KMS-11 (cell line): Measurements from ENCODE around the gene GPR146.

Source experiments
- H2AFZ ChIP-seq: fragments of 200-600 bp; sonication (generic); 2 replicates; pipeline ENCODE4 v1.6.1; 2016; ENCODE audit warnings: antibody characterized with exemption, mixed run types, low read depth
- H3K27ac ChIP-seq: fragments of 200-600 bp; sonication (generic); 2 replicates; pipeline ENCODE4 v1.6.1; 2016; ENCODE audit warnings: mild to moderate bottlenecking, mixed run types
- H3K27me3 ChIP-seq: fragments of 200-600 bp; sonication (generic); 2 replicates; pipeline ENCODE4 v1.6.1; 2017; ENCODE audit warnings: mild to moderate bottlenecking, low read depth, mixed run types, moderate library complexity; ENCODE audit not compliant: insufficient read depth
- H3K36me3 ChIP-seq: fragments of 200-600 bp; sonication (generic); 2 replicates; pipeline ENCODE4 v1.6.1; 2017; ENCODE audit warnings: mild to moderate bottlenecking, mixed run types; ENCODE audit not compliant: insufficient read depth
- H3K4me1 ChIP-seq: fragments of 200-600 bp; sonication (generic); 2 replicates; pipeline ENCODE4 v1.6.1; 2016; ENCODE audit warnings: mild to moderate bottlenecking, low read depth, mixed run types; ENCODE audit not compliant: poor library complexity, severe bottlenecking
- H3K4me2 ChIP-seq: fragments of 200-600 bp; sonication (generic); 2 replicates; pipeline ENCODE4 v1.7.0; 2016; ENCODE audit warnings: mild to moderate bottlenecking, mixed run types
- H3K4me3 ChIP-seq: fragments of 200-600 bp; sonication (generic); IDR thresholded peaks from 2 replicates; pipeline ENCODE4 v1.6.1; 2017; ENCODE audit warnings: low read depth, low read length, mixed read lengths; ENCODE audit not compliant: insufficient read depth
- H3K79me2 ChIP-seq: fragments of 200-600 bp; sonication (generic); 2 replicates; pipeline ENCODE4 v1.6.1; 2016; ENCODE audit warnings: low read depth, mixed run types; ENCODE audit not compliant: insufficient read depth
- H3K9ac ChIP-seq: fragments of 200-600 bp; sonication (generic); 2 replicates; pipeline ENCODE4 v1.6.1; 2016; ENCODE audit warnings: mild to moderate bottlenecking, mixed run types
- H4K20me1 ChIP-seq: fragments of 200-600 bp; sonication (generic); 2 replicates; pipeline ENCODE4 v1.6.1; 2016; ENCODE audit warnings: mild to moderate bottlenecking, mixed run types; ENCODE audit not compliant: insufficient read depth
- TF ChIP-seq, protein P1 (sequence below): fragments of 200-600 bp; sonication (generic); conservative IDR thresholded peaks from 2 replicates; pipeline ENCODE4 v1.6.1; 2017; ENCODE audit warnings: low read depth, mild to moderate bottlenecking, antibody characterized with exemption, low read length, moderate library complexity, mixed read lengths

Gene GPR146

DNA sequence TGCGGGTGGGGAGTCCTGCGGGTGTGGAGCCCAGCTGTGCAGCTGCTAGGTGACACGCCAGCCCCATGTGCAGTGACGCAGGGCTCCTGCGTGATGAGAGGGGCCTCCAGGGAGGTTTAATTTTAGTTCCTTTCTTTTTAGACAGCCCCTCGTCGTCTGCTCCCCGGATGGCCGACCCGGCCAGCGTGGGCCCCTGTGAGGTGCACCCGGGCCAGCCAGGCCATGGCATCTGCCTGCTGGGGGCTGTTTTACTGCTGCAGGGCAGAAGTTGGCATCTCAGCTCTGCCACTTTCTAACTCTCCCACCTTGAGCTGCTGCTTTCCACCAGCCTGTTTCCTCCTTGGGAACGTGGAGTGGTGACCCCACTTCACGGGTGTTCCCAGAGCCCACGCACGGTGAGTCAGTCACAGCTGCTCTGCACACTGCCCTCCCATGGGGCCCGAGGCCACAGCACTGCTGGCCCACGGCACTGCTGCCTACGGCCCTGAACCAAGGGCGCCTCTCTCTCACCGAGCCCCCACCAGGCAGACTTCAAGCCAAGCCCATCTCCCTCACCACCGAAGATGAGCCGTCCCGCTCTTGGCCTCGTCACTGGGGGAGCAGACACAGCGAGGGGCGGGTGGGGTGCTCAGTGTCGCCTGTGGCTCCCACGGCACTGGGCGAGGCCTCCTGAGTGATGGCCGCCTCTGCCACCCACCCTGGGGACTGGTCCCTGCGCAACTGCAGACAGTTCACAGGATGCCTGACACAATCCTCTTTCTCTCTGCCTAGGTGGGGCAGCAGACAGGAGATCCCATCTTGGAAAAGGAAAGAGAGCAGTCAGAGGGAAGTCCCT lies 40.1 kb upstream of the GPR146 start:
- Histone ChIP-seq H3K27me3 (no peaks in the 10 kb centered on the region), H3K27ac (no peak overlapping the region), H3K4me1 (no peaks in the 10 kb centered on the region), H3K9ac (no peak overlapping the region), H3K36me3 (no peaks in the 10 kb centered on the region), H3K4me2 (no peak overlapping the region), H3K4me3 (no peak overlapping the region), H2AFZ (no peak overlapping the region), H4K20me1 (no peaks in the 10 kb centered on the region), H3K79me2 (no peaks in the 10 kb centered on the region)
- TF ChIP-seq, protein P1, sequence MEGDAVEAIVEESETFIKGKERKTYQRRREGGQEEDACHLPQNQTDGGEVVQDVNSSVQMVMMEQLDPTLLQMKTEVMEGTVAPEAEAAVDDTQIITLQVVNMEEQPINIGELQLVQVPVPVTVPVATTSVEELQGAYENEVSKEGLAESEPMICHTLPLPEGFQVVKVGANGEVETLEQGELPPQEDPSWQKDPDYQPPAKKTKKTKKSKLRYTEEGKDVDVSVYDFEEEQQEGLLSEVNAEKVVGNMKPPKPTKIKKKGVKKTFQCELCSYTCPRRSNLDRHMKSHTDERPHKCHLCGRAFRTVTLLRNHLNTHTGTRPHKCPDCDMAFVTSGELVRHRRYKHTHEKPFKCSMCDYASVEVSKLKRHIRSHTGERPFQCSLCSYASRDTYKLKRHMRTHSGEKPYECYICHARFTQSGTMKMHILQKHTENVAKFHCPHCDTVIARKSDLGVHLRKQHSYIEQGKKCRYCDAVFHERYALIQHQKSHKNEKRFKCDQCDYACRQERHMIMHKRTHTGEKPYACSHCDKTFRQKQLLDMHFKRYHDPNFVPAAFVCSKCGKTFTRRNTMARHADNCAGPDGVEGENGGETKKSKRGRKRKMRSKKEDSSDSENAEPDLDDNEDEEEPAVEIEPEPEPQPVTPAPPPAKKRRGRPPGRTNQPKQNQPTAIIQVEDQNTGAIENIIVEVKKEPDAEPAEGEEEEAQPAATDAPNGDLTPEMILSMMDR, result no peak

DNA sequence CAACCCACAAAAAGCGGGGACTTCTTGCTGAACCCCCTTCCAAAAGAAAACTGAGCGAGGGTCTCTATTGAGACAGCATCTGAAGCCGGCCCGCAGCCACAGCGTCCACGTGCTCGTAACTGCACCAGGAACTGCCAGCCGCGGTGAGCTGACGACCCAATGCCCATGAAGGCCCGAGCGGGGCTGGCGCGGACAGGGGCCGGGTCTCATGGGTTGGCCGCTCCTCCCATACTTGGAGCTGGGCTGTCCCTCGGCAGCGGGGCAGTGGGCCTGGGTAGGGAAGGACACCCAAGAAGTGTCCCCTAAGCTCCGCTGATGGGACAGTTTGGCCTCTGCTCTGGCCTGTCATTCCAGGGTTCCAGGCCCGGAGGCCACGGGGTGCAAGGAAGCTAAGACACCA lies 39.0 kb upstream of the GPR146 start:
- Histone ChIP-seq H3K4me3 (no peak overlapping the region), H3K79me2 (no peaks in the 10 kb centered on the region), H4K20me1 (no peaks in the 10 kb centered on the region), H3K27me3 (no peaks in the 10 kb centered on the region), H3K9ac (no peak overlapping the region), H3K36me3 (no peaks in the 10 kb centered on the region), H3K27ac (no peak overlapping the region), H2AFZ (no peak overlapping the region), H3K4me1 (no peaks in the 10 kb centered on the region), H3K4me2 (no peak overlapping the region)
- TF ChIP-seq, protein P1, result no peak

DNA sequence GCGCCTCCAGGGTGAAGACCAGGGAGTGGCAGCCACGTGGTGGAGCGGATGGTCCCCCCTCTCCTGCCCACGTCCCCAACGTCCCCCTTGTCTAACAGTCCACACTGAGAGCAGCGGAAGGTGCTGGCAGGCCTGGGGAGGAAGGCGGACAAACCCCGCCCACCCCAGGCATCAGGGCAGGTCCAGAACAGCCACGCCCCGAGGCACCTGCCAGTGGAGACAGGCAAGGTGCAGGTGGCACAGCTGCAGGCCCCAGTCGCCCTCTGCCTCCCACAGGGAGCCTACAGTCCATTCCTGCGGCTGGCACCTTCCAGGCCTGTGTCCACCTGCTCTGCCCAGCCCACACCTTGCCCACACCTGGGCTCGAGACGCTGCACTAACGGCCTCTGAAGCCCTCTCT lies 36.4 kb upstream of the GPR146 start:
- no peak overlapping the region for H3K4me2 ChIP-seq

DNA sequence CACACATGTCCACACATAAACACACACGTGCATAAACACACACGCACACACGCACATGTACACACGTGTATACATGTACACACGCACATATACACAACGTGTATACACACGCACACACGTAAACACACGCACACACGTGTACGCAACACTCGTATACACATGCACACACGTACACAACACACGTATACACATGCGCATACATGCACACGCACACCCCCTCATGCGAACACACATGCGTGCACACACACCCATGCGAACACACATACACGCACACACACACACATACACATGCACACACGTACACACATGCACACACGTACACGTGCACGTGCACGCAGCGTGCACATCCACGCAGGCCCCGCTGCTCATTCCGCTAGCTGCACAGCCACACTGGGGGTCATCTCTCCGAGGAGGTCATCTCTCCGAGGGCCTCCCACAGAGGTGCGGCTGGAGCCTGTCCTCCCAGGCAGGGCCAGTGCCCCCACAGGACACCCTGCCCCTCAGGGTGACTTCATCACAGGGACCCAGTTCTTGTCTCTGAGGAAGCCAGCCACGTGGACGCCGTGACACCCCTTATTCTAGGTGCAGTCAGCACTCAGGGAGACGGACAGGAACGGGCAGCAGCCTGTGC lies 35.5 kb upstream of the GPR146 start:
- H3K27ac ChIP-seq, result no peak overlapping the region
- no peak overlapping the region for H3K4me2 ChIP-seq
- no peaks in the 10 kb centered on the region for H3K4me1 ChIP-seq
- H2AFZ ChIP-seq, result no peak overlapping the region
- no peak overlapping the region for H3K4me3 ChIP-seq
- no peaks in the 10 kb centered on the region for H3K36me3 ChIP-seq
- H3K27me3 ChIP-seq, result no peaks in the 10 kb centered on the region
- no peaks in the 10 kb centered on the region for H3K79me2 ChIP-seq
- H3K9ac ChIP-seq, result no peak overlapping the region
- TF ChIP-seq, protein P1, result no peak
- H4K20me1 ChIP-seq, result no peaks in the 10 kb centered on the region

More for the DNA sequence above, 36.4 kb upstream of the GPR146 start:
- TF ChIP-seq, protein P1, result no peak
- Histone ChIP-seq H3K27me3 (no peaks in the 10 kb centered on the region), H3K9ac (no peak overlapping the region), H2AFZ (no peak overlapping the region), H3K4me3 (no peak overlapping the region), H3K36me3 (no peaks in the 10 kb centered on the region), H4K20me1 (no peaks in the 10 kb centered on the region), H3K27ac (no peak overlapping the region), H3K79me2 (no peaks in the 10 kb centered on the region), H3K4me1 (no peaks in the 10 kb centered on the region)
